ENCODE data around the gene ITGA1.
"Not testable (repeated sequence)": the region's sequence is repeated elsewhere in the genome, so short reads cannot be mapped to it uniquely, and the experiment has no call there.

The ITGA1 gene

GRCh38 chr5:52864371-52864770 lies 76.7 kb downstream of the ITGA1 start:
- no peak for DNase-seq (ENCODE audit: low read depth in 2 of 2)

DNA sequence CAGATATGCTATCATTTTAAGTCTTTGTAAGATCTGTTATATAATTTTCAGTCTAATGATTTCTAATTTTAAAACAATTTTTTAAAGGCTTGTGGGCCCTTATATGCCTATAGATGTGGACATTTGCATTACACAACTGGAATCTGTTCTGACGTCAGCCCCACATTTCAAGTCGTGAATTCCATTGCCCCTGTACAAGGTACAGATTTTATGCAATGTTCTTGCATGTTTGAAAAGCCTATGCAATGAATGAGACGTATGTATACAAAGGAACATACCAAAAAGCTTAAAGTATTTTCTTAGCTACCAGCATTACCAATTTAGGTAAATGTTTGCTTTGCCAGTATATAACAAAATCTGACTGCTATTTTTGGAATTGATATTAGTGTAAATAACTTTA lies 77.2 kb downstream of the ITGA1 start:
- DNase-seq (ENCODE audit: low read depth in 2 of 2), result no peak

DNA sequence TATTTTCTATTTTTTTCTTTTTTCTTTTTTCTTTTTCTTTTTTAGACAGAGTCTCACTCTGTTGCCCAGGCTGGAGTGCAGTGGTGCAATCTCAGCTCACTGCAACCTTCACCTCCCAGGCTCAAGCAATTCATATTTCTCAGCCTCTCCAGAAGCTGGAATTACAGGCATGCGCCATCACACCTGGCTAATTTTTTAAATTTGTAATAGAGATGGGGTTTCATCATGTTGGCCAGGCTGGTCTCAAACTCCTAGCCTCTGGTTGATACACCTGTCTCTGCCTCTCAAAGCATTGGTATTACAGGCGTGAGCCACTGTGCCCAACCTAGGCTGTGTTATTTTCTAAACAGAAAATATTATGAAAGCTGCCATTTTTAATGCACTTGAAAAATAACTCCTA lies 78.3 kb downstream of the ITGA1 start:
- DNase-seq (ENCODE audit: low read depth in 2 of 2), result not testable (repeated sequence)

DNA sequence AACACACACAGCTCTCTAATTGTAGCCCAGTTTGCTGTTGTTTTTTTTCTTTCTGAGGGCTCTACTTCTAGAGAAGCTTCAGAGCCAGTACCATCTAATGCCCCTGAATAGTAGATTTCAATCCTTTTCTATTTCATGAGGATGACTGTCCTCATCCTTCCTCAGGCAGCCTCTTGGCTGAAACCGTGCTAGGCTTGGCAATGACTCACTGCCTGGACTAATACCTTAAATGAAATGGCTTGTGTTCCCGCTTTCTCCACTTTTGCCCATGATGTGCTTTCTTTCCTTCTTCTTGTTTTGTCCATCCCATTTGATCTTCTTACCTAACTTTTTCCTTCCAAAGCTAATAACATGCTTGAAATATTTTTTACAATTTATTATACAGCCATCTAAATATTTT lies 80.1 kb downstream of the ITGA1 start:
- no peak for DNase-seq (ENCODE audit: low read depth in 2 of 2)

DNA sequence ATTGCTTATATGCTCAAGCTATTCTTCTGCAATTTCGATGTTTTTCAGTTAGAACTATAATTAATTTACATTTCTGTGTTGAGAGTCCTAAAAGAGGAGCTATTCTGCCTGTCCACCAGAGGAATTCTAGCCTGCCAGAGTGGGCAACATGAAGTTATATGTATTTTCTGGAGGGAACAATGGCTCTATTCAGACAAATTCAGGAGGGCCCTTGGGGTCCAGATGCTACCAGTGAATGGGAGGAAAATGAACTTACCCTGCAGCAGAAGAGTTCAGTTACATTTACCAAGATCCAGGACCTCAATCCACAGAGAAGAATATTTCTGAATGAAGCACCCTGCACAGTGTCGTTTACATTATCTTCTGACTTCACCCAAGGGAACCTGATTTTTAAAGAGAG lies 80.7 kb downstream of the ITGA1 start:
- no peak for DNase-seq (ENCODE audit: low read depth in 2 of 2)

- DNase-seq (ENCODE audit: low read depth in 2 of 2), result no peak
Measured at GRCh38 chr5:52869391-52869790, 81.7 kb downstream of the ITGA1 start.

GRCh38 chr5:52870448-52870847 lies 82.7 kb downstream of the ITGA1 start:
- no peak for DNase-seq (ENCODE audit: low read depth in 2 of 2)

DNA sequence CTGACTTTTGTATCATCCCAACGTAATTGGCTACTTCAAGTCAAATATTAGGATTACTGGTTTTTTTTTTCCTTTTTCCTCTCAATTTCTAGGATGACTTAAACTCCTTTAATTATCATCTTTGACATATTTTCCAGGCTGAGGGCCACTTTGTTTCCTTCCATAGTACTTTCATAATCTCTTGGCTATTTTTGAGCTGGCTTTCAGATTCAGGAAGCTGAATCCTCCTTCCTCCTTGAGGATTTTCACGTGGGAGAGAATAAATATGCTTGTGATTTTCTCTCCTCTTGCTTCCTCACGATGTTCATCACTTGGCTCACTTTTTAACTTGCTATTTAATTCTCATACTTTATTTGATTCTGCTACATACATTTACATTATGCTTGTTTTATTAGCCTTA lies 88.1 kb downstream of the ITGA1 start:
- no peak for DNase-seq (ENCODE audit: low read depth in 2 of 2)

DNA sequence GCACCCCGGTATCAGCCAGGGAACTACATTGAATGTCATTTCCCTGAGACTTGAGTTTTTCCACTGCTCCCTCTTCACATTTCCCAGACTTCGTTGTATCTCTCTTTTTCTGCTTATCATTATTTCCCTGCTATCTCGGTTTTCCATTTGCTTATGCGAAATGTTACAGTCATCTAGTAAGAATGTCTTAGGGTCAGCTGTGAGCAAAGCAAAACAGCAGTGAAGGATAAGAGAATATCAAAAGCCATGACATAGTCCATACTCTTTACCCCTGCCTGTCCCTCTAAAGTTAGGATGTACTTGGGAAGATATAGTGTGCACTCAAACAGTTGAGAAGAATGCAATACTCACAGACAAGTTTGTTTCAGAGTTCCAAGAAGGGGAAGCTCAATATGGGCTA lies 88.7 kb downstream of the ITGA1 start:
- no peak for DNase-seq (ENCODE audit: low read depth in 2 of 2)

DNA sequence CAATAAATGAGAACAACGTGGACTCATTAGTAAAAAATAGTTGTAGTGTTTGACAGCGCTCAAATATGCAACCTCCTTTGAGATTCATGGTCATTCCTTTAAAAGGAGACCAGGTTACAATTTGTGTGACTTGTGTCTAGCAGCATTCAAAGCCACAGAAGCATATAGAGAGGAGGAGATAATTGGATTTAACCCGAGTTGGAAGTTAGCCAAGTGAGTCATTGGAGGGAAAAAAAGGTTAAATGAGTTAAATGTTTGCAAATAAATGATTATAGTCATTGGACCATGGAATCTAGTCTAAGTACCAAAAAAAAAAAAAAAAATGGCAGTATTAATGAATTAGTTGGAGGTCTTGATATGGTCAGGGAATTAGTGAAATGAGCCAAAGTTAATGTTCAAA lies 90.9 kb downstream of the ITGA1 start:
- DNase-seq (ENCODE audit: low read depth in 2 of 2), result no peak

DNA sequence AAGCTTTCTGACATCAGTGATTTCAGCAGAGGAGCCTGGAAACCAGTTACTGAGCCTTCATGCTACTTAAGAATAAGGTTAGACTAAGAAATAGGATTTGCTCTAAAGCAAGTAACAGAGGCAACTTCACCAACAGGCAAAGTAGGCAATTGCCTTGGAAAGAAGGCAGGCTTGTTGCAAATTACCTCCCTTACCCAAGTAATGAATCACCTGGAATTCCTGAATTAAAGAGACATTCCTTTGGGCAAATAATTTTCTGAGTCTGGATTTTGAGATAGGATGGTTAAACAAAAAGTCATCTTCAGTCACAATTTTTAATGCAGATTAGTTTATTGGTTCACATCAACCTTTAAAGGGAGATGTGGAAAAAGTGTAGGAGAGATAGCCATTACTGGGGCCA lies 92.8 kb downstream of the ITGA1 start:
- DNase-seq (ENCODE audit: low read depth in 2 of 2), result no peak

DNA sequence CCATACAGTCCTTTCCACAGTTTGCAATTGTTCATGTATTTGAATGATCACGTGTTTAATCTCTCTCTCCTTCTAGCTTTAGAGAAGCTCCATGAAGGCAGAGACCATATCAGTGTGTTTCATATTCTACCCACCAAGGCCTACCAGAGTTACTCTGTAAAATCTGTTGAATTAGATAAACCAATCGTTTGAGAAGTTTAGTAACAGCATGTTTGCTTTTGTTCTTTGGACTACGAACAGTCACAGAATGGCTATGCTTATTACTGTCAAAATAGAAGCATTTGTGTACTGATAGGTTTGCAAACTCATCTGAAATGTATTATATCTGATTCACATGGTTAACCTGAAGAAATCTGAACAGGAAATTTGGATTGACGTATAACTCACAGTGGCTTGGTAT lies 93.8 kb downstream of the ITGA1 start:
- no peak for DNase-seq (ENCODE audit: low read depth in 2 of 2)

DNA sequence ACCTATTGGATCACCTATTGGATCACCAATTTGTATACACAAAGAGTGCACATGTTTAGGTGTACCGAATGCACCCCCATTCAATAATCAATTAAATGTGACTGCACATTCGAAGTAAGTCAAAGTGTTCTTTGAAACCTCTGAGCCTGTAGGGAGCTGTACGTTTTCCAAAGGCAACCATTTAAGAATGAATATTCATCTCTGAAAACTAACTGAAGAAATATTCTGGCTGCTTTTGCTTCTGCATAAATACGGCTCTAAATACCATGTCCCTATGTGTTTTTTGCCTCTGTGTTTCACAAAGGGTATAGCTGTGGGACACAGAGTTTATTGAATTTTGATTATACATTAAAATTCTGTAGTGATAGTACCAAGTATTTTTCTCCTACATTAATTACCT lies 95.4 kb downstream of the ITGA1 start:
- DNase-seq (ENCODE audit: low read depth in 2 of 2), result no peak

DNA sequence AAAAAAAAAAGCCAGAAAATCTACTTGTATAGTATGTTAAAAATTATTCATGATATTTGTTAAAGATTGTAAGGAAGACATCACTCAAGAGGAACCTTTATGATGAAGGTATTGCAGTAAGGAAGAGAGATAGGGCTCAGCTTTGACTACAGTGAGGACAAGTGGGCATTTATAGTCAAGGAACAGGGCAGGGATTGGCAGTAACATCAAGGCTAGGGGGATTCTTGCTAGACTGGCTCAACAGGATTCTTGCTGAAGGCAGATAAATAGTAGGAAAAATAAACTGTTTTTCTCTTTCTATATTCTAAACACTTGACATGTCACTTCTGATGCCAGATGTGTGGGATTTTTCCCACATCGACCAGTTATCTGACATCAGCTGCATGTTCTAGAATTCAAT lies 96.7 kb downstream of the ITGA1 start:
- no peak for DNase-seq (ENCODE audit: low read depth in 2 of 2)

DNA sequence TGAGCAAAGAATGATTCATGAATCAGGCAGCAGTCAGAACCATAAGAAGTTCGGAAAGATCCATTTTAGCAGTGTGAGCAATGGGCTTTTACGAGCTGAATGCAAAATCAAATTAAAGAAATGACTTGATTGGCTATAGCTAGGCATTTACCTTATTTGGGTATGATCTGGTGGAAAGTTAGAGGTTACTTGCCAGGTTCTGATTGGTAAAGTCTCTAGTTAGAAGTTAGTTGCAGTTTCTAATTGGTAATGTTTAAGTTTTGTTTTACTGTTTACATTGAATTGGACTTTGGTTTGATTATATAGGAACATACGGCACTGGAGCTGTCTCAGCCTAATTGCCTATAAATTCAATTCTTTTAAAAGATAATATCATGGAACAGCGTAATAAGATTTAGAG lies 97.9 kb downstream of the ITGA1 start:
- no peak for DNase-seq (ENCODE audit: low read depth in 2 of 2)

GRCh38 chr5:52886206-52886605 lies 98.5 kb downstream of the ITGA1 start:
- DNase-seq (ENCODE audit: low read depth in 2 of 2), result no peak

GRCh38 chr5:52887066-52887465 lies 99.3 kb downstream of the ITGA1 start:
- DNase-seq (ENCODE audit: low read depth in 2 of 2), result no peak

DNA sequence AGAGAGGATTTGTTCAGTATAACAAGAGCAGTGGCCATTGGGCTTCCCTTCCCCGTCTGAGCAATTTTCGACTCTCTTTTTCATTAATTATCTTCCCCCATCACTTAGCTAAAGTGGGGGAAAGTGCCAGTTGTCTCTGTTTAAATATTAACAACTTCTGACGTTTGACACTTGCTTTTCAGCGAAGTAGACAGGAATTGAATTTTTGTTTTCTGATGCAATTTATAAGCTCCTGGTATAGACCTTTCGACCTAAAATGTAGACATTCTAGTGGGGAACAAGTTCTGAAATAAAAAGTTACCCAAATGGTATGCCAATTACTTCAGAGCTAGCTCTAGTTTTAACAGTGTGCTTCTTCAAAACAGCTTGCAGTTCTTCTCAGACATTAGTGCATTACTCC lies 100.6 kb downstream of the ITGA1 start:
- DNase-seq (ENCODE audit: low read depth in 2 of 2), result no peak

DNA sequence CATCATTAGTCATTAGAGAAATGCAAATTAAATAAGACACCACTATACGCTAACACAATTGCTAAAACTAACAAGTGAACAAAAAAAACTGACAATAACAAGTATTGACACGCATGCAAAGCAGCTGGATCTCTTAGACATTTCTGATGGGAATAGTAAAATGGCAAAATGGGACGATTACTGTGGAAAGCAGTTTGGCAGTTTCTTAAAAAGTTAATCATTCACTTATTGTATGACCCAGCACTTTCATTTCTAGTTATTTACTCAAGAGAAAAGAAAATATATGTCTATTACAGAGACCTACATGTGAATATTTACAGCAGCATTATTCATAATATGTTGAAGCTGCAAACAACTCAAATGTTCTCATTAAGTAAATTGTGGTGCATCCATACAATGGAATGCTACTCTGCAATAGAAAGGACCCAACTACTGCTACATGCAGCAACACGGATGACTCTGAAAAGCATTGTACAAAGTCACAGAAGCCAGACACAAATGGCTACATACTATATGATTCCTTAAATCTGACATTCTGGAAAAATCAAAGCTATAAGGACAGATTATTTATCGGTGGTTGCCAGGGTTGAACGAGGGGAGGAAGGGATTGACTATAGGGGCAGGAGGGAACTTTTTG lies 104.6 kb downstream of the ITGA1 start:
- DNase-seq (ENCODE audit: low read depth in 2 of 2), result no peak

GRCh38 chr5:52893105-52893504 lies 105.4 kb downstream of the ITGA1 start:
- no peak for DNase-seq (ENCODE audit: low read depth in 2 of 2)

- DNase-seq (ENCODE audit: low read depth in 2 of 2), result no peak
Measured at GRCh38 chr5:52893863-52894262, 106.1 kb downstream of the ITGA1 start.

DNA sequence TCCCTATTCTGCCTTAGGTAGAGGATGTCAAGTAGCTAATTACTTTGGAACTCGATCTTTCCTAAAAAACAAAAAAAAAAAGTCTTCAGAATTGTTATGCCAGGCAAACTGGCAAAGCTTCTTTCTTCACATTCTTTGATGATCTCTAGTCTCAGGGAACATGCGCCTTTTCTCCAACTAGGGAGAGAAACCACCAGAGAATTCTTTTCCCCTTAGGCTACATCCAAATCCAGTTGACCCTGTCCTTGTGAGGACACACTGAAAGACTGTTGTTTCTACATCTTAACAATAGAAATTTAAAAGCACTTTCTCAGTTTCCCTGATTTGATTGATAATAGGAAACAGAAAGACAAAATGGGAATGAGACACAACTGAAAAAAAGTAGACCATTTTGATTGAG lies 106.7 kb downstream of the ITGA1 start:
- no peak for DNase-seq (ENCODE audit: low read depth in 2 of 2)

- DNase-seq (ENCODE audit: low read depth in 2 of 2), result no peak
Measured at GRCh38 chr5:52895075-52895474, 107.4 kb downstream of the ITGA1 start.

DNA sequence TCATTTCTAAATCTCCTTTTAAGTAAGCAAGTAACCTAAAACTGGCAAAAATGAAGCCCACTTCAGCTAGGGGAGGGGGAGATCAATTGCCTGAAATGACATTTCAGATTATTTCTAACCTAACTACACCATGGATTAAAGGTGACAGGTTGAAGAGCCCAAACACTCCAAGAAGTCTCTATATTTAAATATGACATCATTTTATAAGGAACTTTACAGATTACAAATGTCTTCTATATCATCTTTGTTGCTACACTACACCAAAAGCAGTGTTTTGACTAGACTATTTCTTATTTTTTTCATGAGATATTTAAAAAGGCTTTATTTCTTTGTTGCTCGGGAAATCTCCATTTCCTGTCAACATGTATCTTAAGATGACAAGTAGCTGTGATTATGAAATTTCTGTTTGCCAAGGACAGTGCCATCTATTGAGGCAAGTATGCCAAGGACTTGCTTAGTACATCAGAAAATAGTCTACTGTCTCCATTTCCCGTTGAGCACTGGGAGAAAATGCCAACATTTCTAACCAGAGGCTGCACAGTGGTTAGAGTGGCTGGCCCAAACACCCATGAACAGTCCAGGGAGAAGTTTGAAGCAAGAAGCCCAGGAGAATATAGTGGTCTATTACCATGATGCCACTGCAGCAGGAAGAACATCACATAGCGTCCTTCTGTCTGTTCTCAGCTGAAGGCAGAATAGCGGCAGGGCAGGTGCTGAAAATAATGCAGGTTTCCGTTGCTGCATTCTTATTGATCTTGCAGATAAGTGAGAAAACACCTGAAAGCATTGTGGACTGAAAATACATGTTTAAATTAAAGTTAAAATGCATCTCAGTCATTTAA lies 108.1 kb downstream of the ITGA1 start:
- DNase-seq (ENCODE audit: low read depth in 2 of 2), result no peak
